Nucleus accumbens (tissue), 56 donors: ENCODE results near the gene RTN4R.
A peak's percentile ranks its signal among the peaks of the same experiment; 100 is the strongest.
"Not testable (repeated sequence)": the region's sequence is repeated elsewhere in the genome, so short reads cannot be mapped to it uniquely, and the experiment has no call there.

Source experiments
- DNase-seq, 56 donors: peaks; one replicate each; lab custom pipeline; 2025; lab: John Stamatoyannopoulos, UW

Gene RTN4R

DNA sequence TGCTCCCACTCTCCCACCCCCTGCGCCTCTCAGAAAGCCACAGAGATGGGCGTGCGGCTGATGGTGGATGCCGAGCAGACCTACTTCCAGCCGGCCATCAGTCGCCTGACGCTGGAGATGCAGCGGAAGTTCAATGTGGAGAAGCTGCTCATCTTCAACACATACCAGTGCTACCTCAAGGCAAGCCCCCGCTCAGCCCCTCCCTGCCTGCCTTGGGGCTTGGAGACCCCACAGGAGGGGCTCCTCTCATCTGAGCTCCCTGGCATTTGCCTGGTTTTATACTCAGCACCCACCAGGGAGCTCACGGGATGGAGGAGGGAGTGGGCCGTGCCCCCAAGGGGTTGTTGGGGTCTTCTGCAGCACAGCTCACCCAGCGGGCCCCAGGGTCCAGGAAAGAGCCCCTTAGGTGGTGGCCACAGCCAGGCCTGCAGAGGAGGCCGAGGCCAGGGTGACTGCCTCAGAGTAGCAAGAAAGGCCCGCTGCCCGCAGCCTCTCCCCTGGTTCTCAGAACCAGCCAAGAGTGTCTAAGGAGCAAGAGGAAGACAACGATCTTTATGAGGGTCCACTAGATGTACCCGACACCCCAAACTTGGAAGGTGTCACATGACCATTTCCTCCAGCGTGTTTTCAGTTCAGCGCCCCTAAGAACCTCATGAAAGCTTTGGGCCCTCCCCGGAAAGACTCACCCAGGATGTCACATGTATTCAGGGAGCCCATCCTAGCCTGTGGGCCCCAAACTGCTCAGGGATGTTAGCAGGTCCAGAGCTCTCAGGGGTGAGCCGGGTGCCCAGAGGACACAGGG is 38.7 kb upstream of the RTN4R start:
- DNase-seq: not testable (repeated sequence)

DNA sequence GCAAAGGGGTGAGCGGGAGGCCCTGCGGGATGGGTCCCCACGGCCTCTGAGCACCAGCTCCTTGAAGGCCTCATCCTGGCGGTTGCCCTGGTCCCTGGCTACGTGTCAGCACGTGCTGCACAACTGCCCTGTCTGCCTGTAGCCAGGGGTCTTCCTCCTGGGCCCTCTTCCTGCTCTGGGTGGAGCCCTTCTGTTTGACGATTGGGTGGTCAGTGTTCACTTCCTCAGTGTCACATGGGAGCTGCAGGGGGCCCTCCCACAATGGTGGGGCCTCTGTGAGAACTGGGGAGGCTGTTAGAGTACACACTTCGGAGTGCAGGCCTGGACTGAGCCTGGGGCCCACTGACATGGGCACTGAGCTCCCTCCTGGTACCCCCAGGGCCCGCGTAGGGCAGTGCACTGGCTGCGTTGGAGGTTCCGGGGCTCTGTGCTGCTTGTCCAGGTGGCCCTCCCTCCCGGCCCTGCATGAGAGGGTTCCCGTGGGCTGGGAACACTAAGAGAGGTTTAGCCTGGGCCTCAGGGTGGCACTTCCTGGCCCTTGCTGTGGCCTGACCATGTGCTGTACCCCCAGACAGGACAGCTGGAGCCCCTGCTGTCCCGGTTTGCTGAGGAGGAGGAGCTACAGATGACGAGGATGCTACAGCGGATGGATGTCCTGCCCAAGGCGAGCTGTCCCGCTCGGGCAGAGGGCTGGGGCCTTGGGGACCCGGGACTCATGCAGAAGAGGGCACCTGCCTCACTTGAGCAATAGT is 38.0 kb upstream of the RTN4R start:
- no peak for DNase-seq

DNA sequence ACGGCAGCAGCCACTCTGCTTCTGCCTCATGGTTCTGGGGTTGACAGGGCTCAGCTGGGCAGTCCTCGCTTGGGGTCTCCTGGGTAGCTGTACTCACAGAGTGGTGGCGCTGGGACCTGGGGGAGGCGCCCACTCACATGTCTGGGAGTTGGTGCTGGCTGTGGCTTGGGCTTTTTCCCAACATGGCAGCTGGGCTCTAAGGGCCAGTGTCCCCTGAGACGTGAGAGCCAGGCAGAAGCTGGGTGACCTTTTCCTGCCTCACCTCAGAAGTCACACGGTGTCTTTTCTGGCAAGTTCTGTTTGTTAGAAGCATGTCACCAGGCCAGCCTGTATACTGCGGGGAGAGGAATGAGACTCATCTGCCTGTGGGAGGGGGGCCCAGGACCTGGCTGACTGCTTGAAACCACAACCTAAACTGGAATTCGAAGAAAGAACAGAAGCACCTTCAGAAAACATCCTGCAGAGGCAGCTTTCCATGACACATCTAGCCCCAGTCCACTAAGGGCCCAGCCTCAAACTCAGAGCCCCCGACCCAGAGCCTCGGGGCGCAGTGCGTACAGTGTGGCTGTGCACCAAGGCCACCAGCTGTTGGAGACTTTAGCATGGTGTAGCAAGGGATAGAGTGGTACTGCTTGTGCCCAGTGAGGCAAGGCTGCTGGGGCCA is 37.2 kb upstream of the RTN4R start:
- not testable (repeated sequence) for DNase-seq

- DNase-seq: no peak
These were observed 36.5 kb upstream of the RTN4R start for GRCh38 chr22:20304646-20305045.

- not testable (repeated sequence) for DNase-seq
These were observed 35.1 kb upstream of the RTN4R start for GRCh38 chr22:20303229-20303534.

- no peak for DNase-seq
These were observed 34.5 kb upstream of the RTN4R start for GRCh38 chr22:20302438-20303228.

GRCh38 chr22:20299746-20300136 is 31.6 kb upstream of the RTN4R start:
- peak in 1 of 56 donors; percentile 29 for DNase-seq

DNA sequence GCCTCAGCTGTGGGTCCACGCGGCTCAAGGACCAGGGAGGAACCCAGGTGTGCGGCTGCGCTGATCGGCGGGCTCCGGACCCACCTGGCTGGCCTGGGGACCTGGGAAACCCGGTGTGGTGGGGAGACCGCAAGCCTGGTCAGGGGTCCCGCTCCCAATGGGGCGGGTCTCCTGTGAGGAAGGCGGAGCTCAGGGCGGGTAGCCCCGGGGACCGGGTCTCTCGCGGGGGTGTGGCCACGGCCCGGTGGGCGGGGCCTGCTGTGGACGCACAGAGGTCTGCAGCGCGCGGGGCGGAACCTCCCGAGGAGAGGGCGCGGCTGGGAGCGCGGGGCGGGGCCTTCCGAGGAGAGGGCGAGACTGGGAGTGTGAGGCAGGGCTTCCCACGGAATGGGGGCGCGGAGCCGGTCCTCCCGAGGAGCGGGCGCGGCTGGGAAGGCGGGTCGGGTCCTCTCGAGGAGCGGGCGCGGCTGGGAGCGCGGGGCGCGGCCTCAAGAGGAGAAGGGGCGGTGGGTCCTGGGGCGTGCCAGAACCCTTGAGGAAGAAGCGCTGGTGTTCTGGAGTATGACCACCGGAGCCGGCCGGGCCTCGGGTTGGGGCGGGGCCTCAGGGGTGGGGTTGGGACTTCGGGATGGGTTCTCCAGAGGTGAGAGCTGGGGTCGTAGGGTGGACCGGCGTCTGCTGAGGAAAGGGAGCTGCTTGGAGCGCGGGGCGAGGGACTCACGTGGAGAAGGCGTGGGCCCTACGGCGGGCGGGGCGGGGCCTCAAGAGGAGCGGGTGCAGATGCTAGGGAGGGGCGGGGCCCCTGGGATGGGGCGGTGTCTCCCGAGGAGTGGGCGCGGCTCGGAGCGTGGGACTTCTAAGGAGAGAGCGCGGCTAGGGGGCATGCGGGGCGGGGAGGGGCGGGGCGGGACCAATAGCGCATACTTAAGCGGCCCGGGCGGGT is 31.0 kb upstream of the RTN4R start:
- peak in 45 of 56 donors; percentile 12 to 87 (median 57) for DNase-seq

GRCh38 chr22:20298110-20298802 is 30.1 kb upstream of the RTN4R start:
- no peak for DNase-seq

DNA sequence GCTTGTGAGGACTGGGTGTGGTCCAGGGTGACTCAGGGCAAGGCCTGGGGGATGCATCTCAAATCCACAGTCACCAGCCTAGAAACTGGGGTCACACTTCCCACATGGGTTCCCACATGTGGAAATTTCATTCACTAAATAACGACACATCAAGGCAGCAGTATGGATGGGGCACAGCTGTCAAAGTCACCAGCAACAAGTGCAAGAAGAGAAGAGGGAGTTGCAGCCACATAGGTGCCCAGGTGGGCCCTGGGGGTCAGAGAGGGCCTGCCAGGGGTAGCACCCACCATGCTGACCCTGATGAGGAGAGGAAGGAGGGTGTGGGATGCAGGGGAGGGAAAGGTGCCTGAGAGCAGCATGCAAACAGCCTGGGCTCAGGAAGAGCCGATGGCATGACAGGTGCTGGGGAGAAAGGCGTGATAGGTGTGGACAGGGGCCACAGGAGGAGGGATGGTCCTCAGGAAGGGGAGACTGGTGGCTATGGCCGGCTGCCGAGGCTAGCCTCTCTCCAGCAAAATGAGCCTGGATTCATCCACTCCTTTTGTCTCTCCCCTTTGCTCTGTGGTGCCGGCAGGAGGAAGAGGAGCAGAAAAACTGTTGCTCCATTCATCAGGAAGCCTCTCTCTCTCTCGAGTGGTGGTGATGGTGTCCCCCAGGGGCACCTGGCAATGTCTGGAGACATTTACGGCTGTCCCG is 29.4 kb upstream of the RTN4R start:
- DNase-seq: no peak

DNA sequence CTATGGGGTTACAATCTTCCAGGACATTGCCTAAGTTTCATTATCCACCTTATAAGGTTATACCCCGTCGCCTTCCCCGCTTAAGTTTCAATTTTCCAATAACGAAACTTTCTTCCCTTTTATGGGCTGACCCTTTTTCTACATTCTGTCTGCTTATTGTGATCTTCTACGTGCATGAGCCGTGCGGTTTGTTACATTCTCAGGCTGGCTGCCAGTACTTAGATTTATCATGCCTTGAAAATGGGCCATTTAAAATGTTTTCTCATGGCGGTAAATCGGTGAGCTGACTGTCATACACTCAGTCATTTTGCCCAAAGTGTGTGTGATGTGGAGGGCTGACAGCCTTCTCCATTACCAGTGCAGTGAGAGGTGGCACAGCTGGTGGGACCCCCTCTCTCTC is 28.5 kb upstream of the RTN4R start:
- DNase-seq: no peak

- DNase-seq: no peak
These were observed 27.3 kb upstream of the RTN4R start for GRCh38 chr22:20295262-20296064.

DNA sequence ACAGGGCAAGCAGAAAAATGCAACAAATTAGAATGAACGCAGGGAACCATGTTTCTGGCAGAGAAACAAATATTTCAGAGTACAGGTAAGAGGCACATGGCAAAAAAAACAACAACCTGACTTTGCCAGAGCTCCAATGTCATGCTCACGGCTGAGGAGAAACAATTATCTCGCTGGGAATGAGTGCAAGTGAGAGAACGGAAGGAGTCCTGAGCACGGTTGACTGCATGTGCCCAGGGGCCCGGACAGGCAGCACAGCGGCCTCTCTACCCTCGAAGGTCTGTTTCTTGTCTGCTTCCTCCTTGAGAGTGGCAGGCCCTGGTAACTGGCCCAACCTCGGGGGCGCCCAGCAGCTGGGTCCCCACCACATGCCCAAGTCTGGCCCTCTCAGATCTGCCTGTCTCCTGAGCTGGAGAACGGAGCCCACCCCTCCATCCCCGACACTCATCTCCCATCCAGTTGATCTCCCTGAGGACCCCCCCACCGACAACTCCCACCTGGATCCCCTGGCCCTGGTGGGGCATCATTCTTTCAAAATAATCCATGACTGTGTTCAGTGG is 24.6 kb upstream of the RTN4R start:
- no peak for DNase-seq

GRCh38 chr22:20292108-20292507 is 24.0 kb upstream of the RTN4R start:
- no peak for DNase-seq

GRCh38 chr22:20291604-20292063 is 23.5 kb upstream of the RTN4R start:
- DNase-seq: no peak

DNA sequence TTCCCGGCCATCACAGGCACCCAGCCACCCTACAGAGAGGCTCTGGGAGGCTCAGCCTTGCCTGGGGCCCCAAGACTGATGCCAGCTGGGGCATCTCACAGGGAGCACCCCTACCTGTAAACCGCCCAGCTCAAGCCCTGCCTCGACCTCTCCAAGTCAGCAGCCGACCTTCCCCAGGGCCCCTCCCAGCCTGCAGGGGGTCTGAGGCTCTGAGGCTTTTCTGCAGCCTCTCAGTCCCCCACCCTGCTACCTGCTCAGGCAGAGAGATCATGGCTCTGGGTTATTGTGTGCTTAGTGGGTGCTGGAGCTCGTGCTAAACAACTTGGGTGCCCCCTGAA is 23.1 kb upstream of the RTN4R start:
- no peak for DNase-seq

DNA sequence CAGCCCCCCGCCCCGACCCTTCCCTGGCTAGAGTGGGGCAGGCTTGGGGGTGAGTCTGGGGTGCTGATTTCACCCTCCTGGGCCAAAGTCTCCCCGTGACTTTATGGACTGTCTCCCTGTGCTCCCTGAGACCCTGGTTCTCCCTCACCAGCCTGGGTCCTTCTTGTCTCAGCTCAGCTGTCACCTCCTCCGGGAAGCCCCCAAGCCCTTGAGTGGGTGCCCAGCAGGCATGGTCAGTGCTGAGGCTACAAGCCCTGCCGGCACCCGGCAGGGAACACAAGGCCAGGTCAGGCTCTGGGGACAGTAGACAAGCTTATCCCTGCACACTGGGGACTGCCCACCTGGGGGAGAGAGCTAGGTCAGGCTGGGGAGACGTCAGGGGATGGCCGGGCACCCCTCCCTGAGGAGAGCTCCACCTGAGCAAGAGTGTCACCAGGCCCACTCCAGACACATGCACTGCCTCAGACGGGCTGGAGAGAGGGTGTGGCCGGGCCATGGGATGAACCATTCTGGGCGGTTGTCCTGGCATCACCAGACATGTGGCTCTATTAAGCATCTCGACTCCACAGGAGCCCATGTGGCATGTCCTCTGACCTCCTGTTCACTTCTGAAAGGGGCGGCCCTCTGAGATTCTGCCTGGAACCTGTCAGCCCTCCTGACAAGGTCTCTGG is 22.6 kb upstream of the RTN4R start:
- DNase-seq: no peak
